GM23248 (cell line): Measurements from ENCODE around the gene TSSC4. TPM values are rescaled to one million over a fixed set of nuclear protein-coding genes. Genes with fewer than 3 reads are reported as not detected.

Experiments
- DNase-seq: peaks from one replicate; pipeline ENCODE4 v3.0.0-alpha.2; 2015
- H2AFZ ChIP-seq: fragments of 200-600 bp; sonication (generic); 2 replicates; pipeline ENCODE4 v1.6.1; 2016; ENCODE audit warnings: antibody characterized with exemption
- H3F3A ChIP-seq: fragments of 200-600 bp; sonication (generic); 2 replicates; pipeline ENCODE4 v1.6.1; 2016; ENCODE audit warnings: mild to moderate bottlenecking, antibody characterized with exemption, mixed run types; ENCODE audit not compliant: insufficient read depth
- H3K27ac ChIP-seq: fragments of 200-600 bp; sonication (generic); 2 replicates; pipeline ENCODE4 v1.5.1; 2016; ENCODE audit warnings: mild to moderate bottlenecking
- H3K27me3 ChIP-seq: fragments of 200-600 bp; sonication (generic); replicated peaks from 2 replicates; pipeline ENCODE4 v1.6.1; 2016; ENCODE audit warnings: mild to moderate bottlenecking; ENCODE audit not compliant: insufficient read depth
- H3K36me3 ChIP-seq: fragments of 200-600 bp; sonication (generic); 2 replicates; pipeline ENCODE4 v1.6.1; 2016; ENCODE audit warnings: low read depth, mild to moderate bottlenecking
- H3K4me1 ChIP-seq: fragments of 200-600 bp; sonication (generic); 2 replicates; pipeline ENCODE4 v1.6.1; 2016; ENCODE audit warnings: mild to moderate bottlenecking; ENCODE audit not compliant: insufficient read depth
- H3K4me2 ChIP-seq: fragments of 200-600 bp; sonication (generic); one replicate; pipeline ENCODE4 v1.6.1; 2016; ENCODE audit warnings: mild to moderate bottlenecking; ENCODE audit not compliant: unreplicated experiment
- H3K4me3 ChIP-seq: fragments of 200-600 bp; sonication (generic); 2 replicates; pipeline ENCODE4 v1.5.1; 2016; ENCODE audit warnings: mild to moderate bottlenecking
- H3K79me2 ChIP-seq: fragments of 200-600 bp; sonication (generic); 2 replicates; pipeline ENCODE4 v1.6.1; 2016; ENCODE audit warnings: mild to moderate bottlenecking; ENCODE audit not compliant: insufficient read depth
- H3K9ac ChIP-seq: fragments of 200-600 bp; sonication (generic); 2 replicates; pipeline ENCODE4 v1.6.1; 2016; ENCODE audit warnings: mild to moderate bottlenecking
- H3K9me2 ChIP-seq: fragments of 200-600 bp; sonication (generic); 2 replicates; pipeline ENCODE4 v1.6.1; 2016; ENCODE audit warnings: mixed run types, mild to moderate bottlenecking, moderate library complexity; ENCODE audit not compliant: insufficient read depth
- H3K9me3 ChIP-seq: fragments of 200-600 bp; sonication (generic); one replicate; pipeline ENCODE4 v1.6.1; 2017; ENCODE audit warnings: low read depth
- H4K20me1 ChIP-seq: fragments of 200-600 bp; sonication (generic); 2 replicates; pipeline ENCODE4 v1.6.0; 2016; ENCODE audit not compliant: insufficient read depth
- EZH2 ChIP-seq: fragments of 200-600 bp; sonication (generic); IDR thresholded peaks from 2 replicates; pipeline ENCODE4 v1.6.1; 2018; ENCODE audit warnings: antibody characterized with exemption, mild to moderate bottlenecking; ENCODE audit not compliant: insufficient read depth, poor library complexity, severe bottlenecking
- EZH2phosphoT487 ChIP-seq: fragments of 200-600 bp; sonication (generic); IDR thresholded peaks from 2 replicates; pipeline ENCODE4 v1.6.1; 2018; ENCODE audit warnings: antibody characterized with exemption, moderate library complexity, mild to moderate bottlenecking, low read depth; ENCODE audit not compliant: insufficient read depth
- WGBS, 2 experiments: methylation state at CpG; one replicate each; pipeline ENCODE4 v1.1.6; 2015 to 2017; ENCODE audit warnings: low lambda C conversion rate in 2 of 2, low coverage in 1 of 2; ENCODE audit errors: missing lambda C conversion rate in 2 of 2; 5-methylcytosine and 5-hydroxymethylcytosine counted together
- in situ Hi-C: fragments of 300-500 bp; cut with MboI; formaldehyde crosslinking; loops from 2 replicates; pipeline ENCODE4 v1.15.0; 2020
- polyA plus RNA-seq: library from polyadenylated mRNA; unstranded; fragments of >200 nt; fragmentation: Nextera tagmentation; extraction: Ambion mirVana; gene quantifications from 2 replicates; pipeline ENCODE4 v1.2.1, GENCODE V29; 2016
- total RNA-seq: library from RNA; depleted of rRNA; stranded (reverse); fragments of >200 nt; shearing (Covaris generic); gene quantifications from 2 replicates; pipeline ENCODE4 v1.2.3, GENCODE V29; 2014

TSSC4 gene
- total and polyA plus RNA-seq, 2 experiments from 2014 or later, result 44.4 to 61.8 TPM

DNA sequence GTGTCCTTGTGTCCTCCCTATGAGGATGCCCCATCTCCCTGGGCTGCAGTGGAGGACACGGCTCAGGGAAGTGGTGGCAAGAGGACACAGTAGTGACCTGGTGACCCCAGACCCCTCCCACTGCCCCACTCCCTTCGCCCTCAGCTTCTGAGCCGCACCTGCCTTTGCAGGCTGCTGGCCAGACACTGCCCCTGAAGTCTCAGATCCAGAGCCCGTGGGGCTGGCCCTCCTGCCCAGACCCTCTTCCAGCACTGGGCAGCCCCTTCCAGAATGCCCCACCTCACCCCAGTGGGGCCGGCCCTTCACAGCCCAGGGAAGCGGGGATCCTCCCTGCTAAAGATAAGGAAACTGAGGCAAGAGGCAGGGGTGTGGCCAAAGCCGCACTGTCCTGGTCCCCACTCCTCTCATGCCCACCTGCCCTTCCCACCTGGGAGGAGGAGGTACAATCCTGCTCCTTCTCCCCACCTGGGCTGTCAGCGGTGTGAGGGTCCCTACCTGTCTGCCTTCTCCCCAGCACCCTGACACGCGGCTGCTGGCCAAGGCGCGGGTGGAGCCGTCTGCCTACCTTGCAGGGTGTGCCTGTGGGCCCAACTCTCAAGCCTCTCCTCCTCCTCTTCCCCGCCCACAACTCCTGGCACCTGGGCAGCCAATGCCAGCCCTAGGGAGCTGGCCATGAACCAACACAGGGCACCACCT is 26.4 kb downstream of the TSSC4 start:
- Histone ChIP-seq H3K27ac (no peak overlapping the region), H3K4me3 (no peak overlapping the region), H2AFZ (no peak overlapping the region), H3K9me3 (no peaks in the 10 kb centered on the region), H3K27me3 (no peaks in the 10 kb centered on the region), H3K79me2 (no peaks in the 10 kb centered on the region), H3K36me3 (no peaks in the 10 kb centered on the region), H3K9me2 (no peaks in the 10 kb centered on the region), H3F3A (no peaks in the 10 kb centered on the region), H4K20me1 (no peaks in the 10 kb centered on the region), H3K4me2 (no peak overlapping the region), H3K4me1 (no peaks in the 10 kb centered on the region), H3K9ac (no peak overlapping the region)
- in situ Hi-C loops, result loop anchor here (10.0 kb wide), 1 partner anchor 132 kb away; no protein-coding TSS in a partner anchor
- TF ChIP-seq EZH2phosphoT487, result no peak
- no peak for TF ChIP-seq EZH2
- DNase-seq, result no peak
- 57 to 63% methylated on average over 10 to 13 of the region's 14 CpGs for WGBS, 2 experiments

DNA sequence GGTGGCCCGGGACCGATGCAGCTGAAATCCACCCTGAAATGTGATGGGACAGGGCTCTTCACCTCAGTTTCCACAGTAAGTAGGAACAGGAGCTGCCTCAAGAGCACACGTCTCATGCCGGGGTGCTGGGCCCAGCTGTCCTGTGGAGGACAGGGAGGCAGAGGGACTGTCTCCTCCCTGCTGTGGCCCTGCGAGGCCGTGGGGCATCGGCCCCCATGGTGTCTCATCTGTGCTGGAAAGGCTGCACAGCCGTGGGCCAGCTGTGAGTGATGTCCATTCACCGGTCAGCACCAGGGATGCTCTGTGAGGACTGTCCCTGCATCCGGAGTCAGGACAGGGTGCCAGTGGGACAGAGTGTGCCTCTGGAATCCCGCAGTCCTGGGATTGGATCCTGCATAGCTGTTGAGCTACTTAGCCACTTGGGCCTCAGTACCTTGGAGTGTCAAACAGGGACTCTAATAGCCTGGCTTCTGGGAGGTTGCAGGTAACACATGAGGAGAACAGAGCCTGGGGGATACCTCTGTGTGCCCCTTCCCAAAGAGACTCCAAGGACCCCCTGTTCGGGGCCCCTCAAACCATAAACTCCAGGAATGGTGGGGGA is 27.3 kb downstream of the TSSC4 start:
- H3K9me2 ChIP-seq, result no peaks in the 10 kb centered on the region
- in situ Hi-C loops, result loop anchor here (10.0 kb wide), 1 partner anchor 133 kb away; no protein-coding TSS in a partner anchor
- no peak overlapping the region for H3K9ac ChIP-seq
- no peak for DNase-seq
- no peaks in the 10 kb centered on the region for H3K9me3 ChIP-seq
- no peak overlapping the region for H3K4me2 ChIP-seq
- H3K4me1 ChIP-seq, result no peaks in the 10 kb centered on the region
- H2AFZ ChIP-seq, result no peak overlapping the region
- H3K36me3 ChIP-seq, result no peaks in the 10 kb centered on the region
- no peak for TF ChIP-seq EZH2
- TF ChIP-seq EZH2phosphoT487, result no peak
- no peaks in the 10 kb centered on the region for H3K27me3 ChIP-seq
- no peak overlapping the region for H3K27ac ChIP-seq
- H4K20me1 ChIP-seq, result no peaks in the 10 kb centered on the region
- no peaks in the 10 kb centered on the region for H3K79me2 ChIP-seq
- no peak overlapping the region for H3K4me3 ChIP-seq
- 70 to 71% methylated on average over 12 of the region's 12 CpGs for WGBS, 2 experiments
- no peaks in the 10 kb centered on the region for H3F3A ChIP-seq

DNA sequence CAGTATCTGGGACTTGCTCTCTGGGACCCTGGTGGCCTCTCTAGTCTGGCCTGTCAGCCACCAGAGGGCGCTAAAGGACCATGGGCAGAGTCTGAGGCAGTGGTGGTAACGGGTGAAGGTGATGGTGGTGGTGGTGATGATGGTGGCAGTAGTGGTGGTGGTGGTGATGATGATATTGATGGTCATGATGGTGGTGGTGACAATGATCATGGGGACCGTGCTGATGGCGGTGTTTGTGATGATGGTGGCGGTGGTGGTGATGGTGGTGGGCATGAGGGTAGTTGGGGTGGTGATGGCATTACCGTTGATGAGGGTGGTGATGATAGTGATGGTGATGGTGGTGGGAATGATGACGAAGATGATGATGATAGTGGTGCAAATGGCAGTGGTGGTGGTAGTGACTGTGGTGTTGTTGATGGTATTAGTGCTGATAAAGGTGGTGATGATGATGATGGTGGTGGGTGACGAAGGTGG is 27.8 kb downstream of the TSSC4 start:
- H3F3A ChIP-seq, result no peaks in the 10 kb centered on the region
- H3K36me3 ChIP-seq, result no peaks in the 10 kb centered on the region
- H3K27me3 ChIP-seq, result no peaks in the 10 kb centered on the region
- H3K9me2 ChIP-seq, result no peaks in the 10 kb centered on the region
- H3K27ac ChIP-seq, result no peak overlapping the region
- no peak overlapping the region for H3K4me3 ChIP-seq
- H4K20me1 ChIP-seq, result no peaks in the 10 kb centered on the region
- H3K79me2 ChIP-seq, result no peaks in the 10 kb centered on the region
- peak; percentile 65 for DNase-seq
- 39 to 42% methylated on average over 8 of the region's 8 CpGs for WGBS, 2 experiments
- H3K4me2 ChIP-seq, result no peak overlapping the region
- H3K9me3 ChIP-seq, result no peaks in the 10 kb centered on the region
- no peak overlapping the region for H3K9ac ChIP-seq
- in situ Hi-C loops, result loop anchor here (10.0 kb wide), 1 partner anchor 134 kb away; no protein-coding TSS in a partner anchor
- H2AFZ ChIP-seq, result no peak overlapping the region
- TF ChIP-seq EZH2 (no peak), EZH2phosphoT487 (no peak)
- no peaks in the 10 kb centered on the region for H3K4me1 ChIP-seq

DNA sequence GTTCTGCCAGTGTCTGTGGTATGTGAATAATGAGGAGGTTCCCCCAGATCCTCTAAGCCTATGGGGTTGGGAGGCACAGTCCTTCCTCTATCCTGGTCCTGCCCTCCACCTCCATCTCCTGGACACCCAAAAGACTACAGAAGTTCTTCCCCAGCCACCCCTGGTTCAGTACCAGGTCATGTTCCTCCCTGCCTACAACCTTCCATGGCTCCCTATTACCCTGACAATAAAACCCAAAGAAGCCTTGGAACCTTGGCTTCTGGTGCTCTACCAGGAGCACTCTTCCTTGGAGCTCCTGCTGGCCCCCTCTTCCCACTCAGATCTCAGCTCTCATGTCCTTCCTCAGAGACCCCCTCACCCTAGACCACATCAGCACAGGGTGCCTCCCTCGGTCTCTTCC is 30.8 kb downstream of the TSSC4 start:
- H3F3A ChIP-seq, result no peaks in the 10 kb centered on the region
- WGBS, 2 experiments, result 24% methylated on average over 1 of the region's 1 CpG
- H3K27me3 ChIP-seq, result no peaks in the 10 kb centered on the region
- H3K27ac ChIP-seq, result no peak overlapping the region
- no peaks in the 10 kb centered on the region for H3K36me3 ChIP-seq
- H3K9ac ChIP-seq, result no peak overlapping the region
- no peaks in the 10 kb centered on the region for H3K79me2 ChIP-seq
- no peak overlapping the region for H2AFZ ChIP-seq
- no peak overlapping the region for H3K4me3 ChIP-seq
- no peaks in the 10 kb centered on the region for H3K9me2 ChIP-seq
- no peaks in the 10 kb centered on the region for H4K20me1 ChIP-seq
- H3K9me3 ChIP-seq, result no peaks in the 10 kb centered on the region
- TF ChIP-seq EZH2 (no peak), EZH2phosphoT487 (no peak)
- H3K4me1 ChIP-seq, result no peaks in the 10 kb centered on the region
- in situ Hi-C loops, result loop anchor here (5.0 to 10.0 kb wide), 2 partner anchors 101 to 463 kb away; no protein-coding TSS in a partner anchor
- no peak for DNase-seq
- no peak overlapping the region for H3K4me2 ChIP-seq
